PC-9 (cell line): ENCODE results near the gene HSDL1. TPM values are rescaled to one million over a fixed set of nuclear protein-coding genes. Genes with fewer than 3 reads are reported as not detected.

ENCODE experiments used
- BruUV-seq: library from RNA; stranded (reverse); fragments of 400-500 nt; replicated peaks from 2 replicates; lab custom pipeline; 2021; lab: Mats Ljungman, UMichigan
- CTCF ChIA-PET: fragments of 300-600 bp; sonication (Branson Sonifier 250); formaldehyde crosslinking; loops from one replicate; lab custom pipeline; 2022; ENCODE audit warnings: antibody characterized with exemption; lab: Charles Lee
- POLR2A ChIA-PET: fragments of 300-600 bp; sonication (Branson Sonifier 250); formaldehyde crosslinking; loops from one replicate; lab custom pipeline; 2022; ENCODE audit warnings: antibody characterized with exemption; ENCODE audit not compliant: unreplicated experiment; lab: Charles Lee
- DNase-seq, 2 experiments: peaks; one replicate each; pipeline versions ENCODE4 v3.0.0 to v3.0.0-alpha.2; 2015 to 2022; ENCODE audit warnings: mixed read lengths in 1 of 2
- H2AFZ ChIP-seq: fragments of 200-600 bp; sonication (generic); 2 replicates; pipeline ENCODE4 v1.8.1; 2017; ENCODE audit warnings: antibody characterized with exemption
- H3F3A ChIP-seq: fragments of 200-600 bp; sonication (generic); 2 replicates; pipeline ENCODE4 v1.8.1; 2017; ENCODE audit warnings: antibody characterized with exemption, mild to moderate bottlenecking, low read depth; ENCODE audit not compliant: insufficient read depth
- H3K27ac ChIP-seq: fragments of 200-600 bp; sonication (generic); 2 replicates; pipeline ENCODE4 v1.6.1; 2016; ENCODE audit warnings: mixed run types
- H3K27me3 ChIP-seq: fragments of 200-600 bp; sonication (generic); 2 replicates; pipeline ENCODE4 v1.6.1; 2016; ENCODE audit warnings: low read depth, mixed run types; ENCODE audit not compliant: insufficient read depth
- H3K36me3 ChIP-seq: fragments of 200-600 bp; sonication (generic); 2 replicates; pipeline ENCODE4 v1.6.1; 2016; ENCODE audit warnings: low read depth, mixed run types
- H3K4me1 ChIP-seq: fragments of 200-600 bp; sonication (generic); replicated peaks from 2 replicates; pipeline ENCODE4 v1.6.1; 2016; ENCODE audit warnings: mixed run types; ENCODE audit not compliant: insufficient read depth
- H3K4me2 ChIP-seq: fragments of 200-600 bp; sonication (generic); 2 replicates; pipeline ENCODE4 v1.6.1; 2017; ENCODE audit warnings: mixed run types
- H3K4me3 ChIP-seq: fragments of 200-600 bp; sonication (generic); 2 replicates; pipeline ENCODE4 v1.6.1; 2016; ENCODE audit warnings: mixed run types
- H3K79me2 ChIP-seq: fragments of 200-600 bp; sonication (generic); 2 replicates; pipeline ENCODE4 v1.6.1; 2017; ENCODE audit warnings: low read depth, mixed run types
- H3K9me2 ChIP-seq: fragments of 200-600 bp; sonication (generic); 2 replicates; pipeline ENCODE4 v1.8.1; 2017; ENCODE audit warnings: mild to moderate bottlenecking; ENCODE audit not compliant: insufficient read depth
- H3K9me3 ChIP-seq: fragments of 200-600 bp; sonication (generic); 2 replicates; pipeline ENCODE4 v1.8.1; 2016; ENCODE audit warnings: low read depth; ENCODE audit not compliant: insufficient read depth
- H4K20me1 ChIP-seq: fragments of 200-600 bp; sonication (generic); 2 replicates; pipeline ENCODE4 v1.8.1; 2017; ENCODE audit not compliant: insufficient read depth
- EZH2 ChIP-seq: fragments of 200-600 bp; sonication (generic); IDR thresholded peaks from 2 replicates; pipeline ENCODE4 v1.8.0; 2017; ENCODE audit warnings: antibody characterized with exemption, low read depth
- intact Hi-C: fragments of 100-400 bp; cut with micrococcal nuclease; formaldehyde crosslinking; loops from one replicate; pipeline ENCODE4 v1.10.0; 2022; ENCODE audit not compliant: unreplicated experiment
- total RNA-seq: library from RNA; stranded (reverse); gene quantifications from 2 replicates; pipeline ENCODE4 v1.2.3, GENCODE V29; 2021
- TF ChIP-seq, protein P1 (sequence below): fragments of 200-600 bp; sonication (generic); conservative IDR thresholded peaks from 2 replicates; pipeline ENCODE4 v1.6.1; 2017; ENCODE audit warnings: mixed run types, antibody characterized with exemption, mild to moderate bottlenecking, moderate library complexity

The HSDL1 gene
- total RNA-seq, 1 experiment from 2014 or later = 32.1 TPM

DNA sequence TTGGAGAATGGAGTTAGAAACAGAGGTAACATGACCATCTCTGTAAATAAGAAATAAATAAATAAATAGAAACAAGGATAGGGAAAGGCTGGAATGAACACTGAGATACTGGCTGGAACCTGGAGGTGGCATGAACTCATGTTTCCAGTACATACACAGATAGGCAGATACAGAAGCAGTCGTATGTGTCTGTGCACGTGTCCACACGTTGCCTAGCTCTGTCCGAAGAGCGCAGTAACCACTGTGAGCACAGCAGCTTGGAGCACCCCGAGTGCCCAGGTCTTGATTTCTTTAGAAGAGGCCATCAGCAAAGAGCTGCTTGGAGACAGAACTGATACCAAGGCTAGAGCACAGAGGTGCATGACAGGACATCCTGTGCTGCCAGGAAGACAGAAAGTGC, 65.3 kb downstream of the HSDL1 start:
- BruUV-seq = no TSS peak
- CTCF ChIA-PET = no interaction called here
- POLR2A ChIA-PET = no interaction called here
- Histone ChIP-seq H3K27me3 (no peaks in the 10 kb centered on the region), H3K79me2 (no peaks in the 10 kb centered on the region), H3K4me3 (no peak overlapping the region), H3K4me2 (no peak overlapping the region), H3K9me3 (no peaks in the 10 kb centered on the region), H2AFZ (no peak overlapping the region), H3K27ac (no peak overlapping the region), H4K20me1 (peaks cover 8% of the 10 kb centered on the region), H3K9me2 (no peaks in the 10 kb centered on the region), H3K4me1 (no peaks in the 10 kb centered on the region), H3F3A (no peaks in the 10 kb centered on the region), H3K36me3 (peaks cover 10% of the 10 kb centered on the region)
- TF ChIP-seq, protein P1, sequence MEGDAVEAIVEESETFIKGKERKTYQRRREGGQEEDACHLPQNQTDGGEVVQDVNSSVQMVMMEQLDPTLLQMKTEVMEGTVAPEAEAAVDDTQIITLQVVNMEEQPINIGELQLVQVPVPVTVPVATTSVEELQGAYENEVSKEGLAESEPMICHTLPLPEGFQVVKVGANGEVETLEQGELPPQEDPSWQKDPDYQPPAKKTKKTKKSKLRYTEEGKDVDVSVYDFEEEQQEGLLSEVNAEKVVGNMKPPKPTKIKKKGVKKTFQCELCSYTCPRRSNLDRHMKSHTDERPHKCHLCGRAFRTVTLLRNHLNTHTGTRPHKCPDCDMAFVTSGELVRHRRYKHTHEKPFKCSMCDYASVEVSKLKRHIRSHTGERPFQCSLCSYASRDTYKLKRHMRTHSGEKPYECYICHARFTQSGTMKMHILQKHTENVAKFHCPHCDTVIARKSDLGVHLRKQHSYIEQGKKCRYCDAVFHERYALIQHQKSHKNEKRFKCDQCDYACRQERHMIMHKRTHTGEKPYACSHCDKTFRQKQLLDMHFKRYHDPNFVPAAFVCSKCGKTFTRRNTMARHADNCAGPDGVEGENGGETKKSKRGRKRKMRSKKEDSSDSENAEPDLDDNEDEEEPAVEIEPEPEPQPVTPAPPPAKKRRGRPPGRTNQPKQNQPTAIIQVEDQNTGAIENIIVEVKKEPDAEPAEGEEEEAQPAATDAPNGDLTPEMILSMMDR = no peak
- TF ChIP-seq EZH2 = no peak
- intact Hi-C loops = no loop called here
- DNase-seq = no peak

DNA sequence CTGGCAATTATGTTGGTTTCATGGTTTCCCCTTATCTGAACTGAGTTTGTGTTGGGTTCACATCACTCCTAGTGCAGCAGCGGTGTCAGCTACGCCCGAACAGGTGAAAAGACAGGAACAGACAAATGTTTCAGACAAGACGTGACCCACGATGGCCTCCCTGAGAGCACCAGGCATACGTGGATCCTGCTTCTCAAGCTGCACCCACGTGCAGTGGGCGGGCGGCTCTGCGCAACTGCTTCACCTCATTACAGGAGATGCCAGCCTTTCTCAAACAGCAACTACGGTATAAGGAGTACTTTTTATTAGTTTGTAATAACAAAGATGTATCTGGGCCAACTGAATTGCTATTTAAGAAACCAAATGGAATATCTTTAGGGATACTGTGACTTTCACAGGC, 69.6 kb downstream of the HSDL1 start:
- Histone ChIP-seq H3K36me3 (peaks cover 14% of the 10 kb centered on the region; the same call in 1 of the 2 replicates), H3K27me3 (no peaks in the 10 kb centered on the region), H3K79me2 (no peaks in the 10 kb centered on the region), H3F3A (no peaks in the 10 kb centered on the region), H3K27ac (no peak overlapping the region), H3K4me1 (no peaks in the 10 kb centered on the region), H3K4me3 (no peak overlapping the region), H3K4me2 (no peak overlapping the region), H2AFZ (no peak overlapping the region), H3K9me2 (no peaks in the 10 kb centered on the region), H3K9me3 (no peaks in the 10 kb centered on the region), H4K20me1 (peaks cover 8% of the 10 kb centered on the region; the same call in 1 of the 2 replicates)
- ChIA-PET CTCF (no interaction called here), POLR2A (no interaction called here)
- BruUV-seq = no TSS peak
- TF ChIP-seq, protein P1 = no peak
- no peak for TF ChIP-seq EZH2
- DNase-seq = no peak
- intact Hi-C loops = no loop called here

DNA sequence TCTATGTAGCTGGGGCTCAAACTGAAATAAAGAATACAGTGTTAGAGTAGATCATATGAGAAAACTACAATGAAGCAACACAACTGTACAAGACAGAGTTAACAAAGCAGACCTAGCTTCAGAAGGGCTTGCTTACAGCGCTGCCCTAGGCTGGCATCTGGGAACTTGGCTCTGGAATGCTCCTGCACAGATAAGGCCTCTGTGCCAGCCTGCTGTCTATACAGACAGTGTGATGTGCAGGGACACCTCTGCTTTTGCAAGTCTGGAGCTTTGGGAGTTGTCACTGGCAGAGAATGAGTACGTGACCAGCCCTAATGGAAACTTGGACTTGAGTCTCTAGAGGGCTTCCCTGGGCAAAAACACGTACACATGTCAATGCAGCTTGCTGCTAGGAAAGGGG, 70.3 kb downstream of the HSDL1 start:
- Histone ChIP-seq H3K79me2 (no peaks in the 10 kb centered on the region), H2AFZ (no peak overlapping the region), H3K4me2 (no peak overlapping the region), H3K9me2 (no peaks in the 10 kb centered on the region), H3K4me3 (no peak overlapping the region), H3K27ac (no peak overlapping the region), H3K36me3 (peaks cover 14% of the 10 kb centered on the region; the same call in 1 of the 2 replicates), H3K27me3 (no peaks in the 10 kb centered on the region), H3K9me3 (no peaks in the 10 kb centered on the region), H3F3A (no peaks in the 10 kb centered on the region), H3K4me1 (no peaks in the 10 kb centered on the region), H4K20me1 (peaks cover 8% of the 10 kb centered on the region; the same call in 1 of the 2 replicates)
- ChIA-PET CTCF (interaction anchor here (0.6 kb wide), 1 partner anchor 112 kb away, joined by 6 read pairs; the partner anchor contains the start of gene TAF1C), POLR2A (no interaction called here)
- no peak for TF ChIP-seq EZH2
- TF ChIP-seq, protein P1 = no peak
- DNase-seq = no peak
- intact Hi-C loops = no loop called here
- BruUV-seq = no TSS peak

Other genes with a start within 250 kb of the HSDL1 start
- gene MLYCD, start 246.1 kb downstream of the HSDL1 start, total RNA-seq = 4.7 and 5.5 TPM in 2 replicates
- 41.3 and 44.8 TPM in 2 replicates for gene OSGIN1, start 191.9 kb downstream of the HSDL1 start, total RNA-seq
- gene NECAB2, start 176.9 kb downstream of the HSDL1 start, total RNA-seq = 0.74 and 1.3 TPM in 2 replicates
- gene SLC38A8, start 102.4 kb downstream of the HSDL1 start, total RNA-seq = not detected in 2 replicates
- gene MBTPS1, start 28.2 kb downstream of the HSDL1 start, total RNA-seq = 80.3 and 96.0 TPM in 2 replicates
- gene DNAAF1, start 131 bp upstream of the HSDL1 start, total RNA-seq = 1.2 and 3.9 TPM in 2 replicates
- 40.2 and 43.0 TPM in 2 replicates for gene TAF1C, start 41.9 kb upstream of the HSDL1 start, total RNA-seq
- gene ADAD2, start 46.0 kb upstream of the HSDL1 start, total RNA-seq = not detected in 2 replicates
- gene KCNG4, start 94.8 kb upstream of the HSDL1 start, total RNA-seq = not detected in 2 replicates
- gene WFDC1, start 149.7 kb upstream of the HSDL1 start, total RNA-seq = not detected in 2 replicates
- 11.9 and 17.2 TPM in 2 replicates for gene ATP2C2, start 223.4 kb upstream of the HSDL1 start, total RNA-seq